GM12891 (cell line): ENCODE results near the gene PIP4K2A.
"Not testable (repeated sequence)": the region's sequence is repeated elsewhere in the genome, so short reads cannot be mapped to it uniquely, and the experiment has no call there.

Experiments used
- POLR2A ChIP-seq: IDR thresholded peaks from 2 replicates; pipeline ENCODE4 v1.6.1; 2011; ENCODE audit warnings: low read depth, low read length, control low read depth
- SPI1 ChIP-seq: IDR thresholded peaks from 2 replicates; pipeline ENCODE4 v1.6.1; 2011; ENCODE audit warnings: low read depth, low read length, control low read depth
- TAF1 ChIP-seq: IDR thresholded peaks from 2 replicates; pipeline ENCODE4 v1.6.1; 2011; ENCODE audit warnings: low read depth, low read length, control low read depth

GRCh38 chr10:22692119-22692518, 22.3 kb downstream of the PIP4K2A start:
- not testable (repeated sequence) for TF ChIP-seq TAF1, POLR2A, SPI1
